C4-2B (cell line): Measurements from ENCODE around the gene TLE3.
A peak's percentile ranks its signal among the peaks of the same experiment; 100 is the strongest.

Experiments used
- H3K27ac ChIP-seq: fragments of 450-650 bp; 2 replicates; pipeline ENCODE4 v1.5.1; 2017
- CTCF ChIP-seq: fragments of 450-650 bp; conservative IDR thresholded peaks from 2 replicates; pipeline ENCODE4 v1.5.1; 2017; ENCODE audit warnings: mild to moderate bottlenecking
- ZFX ChIP-seq: fragments of 450-650 bp; IDR thresholded peaks from 2 replicates; pipeline ENCODE4 v1.6.1; 2017

TLE3 gene

GRCh38 chr15:70096215-70097062 lies 1.3 kb downstream of the TLE3 start:
- TF ChIP-seq ZFX (no peak), CTCF (no peak)

GRCh38 chr15:70095408-70096214 lies 2.1 kb downstream of the TLE3 start:
- peak overlapping the region; percentile 97 for H3K27ac ChIP-seq
- TF ChIP-seq CTCF (peak; percentile 10; the same call in 1 of the 2 replicates), ZFX (no peak)

More at GRCh38 chr15:70096215-70097062, 1.3 kb downstream of the TLE3 start:
- H3K27ac ChIP-seq, result peak overlapping the region; percentile 97

GRCh38 chr15:70094690-70095311 lies 2.9 kb downstream of the TLE3 start:
- no peak for TF ChIP-seq CTCF
- no peak; the same call in 1 of the 2 replicates for TF ChIP-seq ZFX
- peak overlapping the region; percentile 97 for H3K27ac ChIP-seq

- H3K27ac ChIP-seq, result peak overlapping the region; percentile 97
- no peak for TF ChIP-seq CTCF
- no peak for TF ChIP-seq ZFX
Observed at GRCh38 chr15:70093481-70094319, 4.0 kb downstream of the TLE3 start.

GRCh38 chr15:70093070-70093469 lies 4.6 kb downstream of the TLE3 start:
- TF ChIP-seq ZFX (no peak), CTCF (no peak)
- H3K27ac ChIP-seq, result peak overlapping the region; percentile 97

GRCh38 chr15:70092464-70093027 lies 5.2 kb downstream of the TLE3 start:
- TF ChIP-seq CTCF (no peak), ZFX (no peak)
- peak overlapping the region; percentile 97 for H3K27ac ChIP-seq
